GM18867 (cell line): Measurements from ENCODE around the gene EXD3.
A peak's percentile ranks its signal among the peaks of the same experiment; 100 is the strongest.

ENCODE experiments used
- ATAC-seq: cut with Tn5 transposase; IDR thresholded peaks from one replicate; pipeline ENCODE4 v1.9.1; 2021; ENCODE audit warnings: mild to moderate bottlenecking, moderate library complexity; ENCODE audit not compliant: unreplicated experiment

Gene EXD3

GRCh38 chr9:137297966-137298365 is 125.0 kb downstream of the EXD3 start:
- ATAC-seq: no peak

GRCh38 chr9:137296670-137297664 is 126.0 kb downstream of the EXD3 start:
- ATAC-seq: no peak

- no peak for ATAC-seq
Observed at GRCh38 chr9:137295849-137296669, 126.9 kb downstream of the EXD3 start.

- ATAC-seq: no peak
Observed at GRCh38 chr9:137295238-137295811, 127.6 kb downstream of the EXD3 start.

- no peak for ATAC-seq
Observed at GRCh38 chr9:137294681-137295237, 128.2 kb downstream of the EXD3 start.

- no peak for ATAC-seq
Observed at GRCh38 chr9:137294091-137294680, 128.8 kb downstream of the EXD3 start.

- no peak for ATAC-seq
Observed at GRCh38 chr9:137293482-137294090, 129.4 kb downstream of the EXD3 start.

- no peak for ATAC-seq
Observed at GRCh38 chr9:137293094-137293481, 129.9 kb downstream of the EXD3 start.

- no peak for ATAC-seq
Observed at GRCh38 chr9:137286975-137287383, 136.0 kb downstream of the EXD3 start.

GRCh38 chr9:137281345-137282116 is 141.4 kb downstream of the EXD3 start:
- ATAC-seq: no peak

- no peak for ATAC-seq
Observed at GRCh38 chr9:137280474-137281344, 142.3 kb downstream of the EXD3 start.

- ATAC-seq: no peak
Observed at GRCh38 chr9:137279741-137280473, 143.1 kb downstream of the EXD3 start.

- no peak for ATAC-seq
Observed at GRCh38 chr9:137278721-137279711, 143.9 kb downstream of the EXD3 start.

- no peak for ATAC-seq
Observed at GRCh38 chr9:137278061-137278701, 144.8 kb downstream of the EXD3 start.

- ATAC-seq: peak; percentile 63
Observed at GRCh38 chr9:137277329-137278041, 145.5 kb downstream of the EXD3 start, which contains the start of gene TOR4A. TOR4A (plus strand) TSS chr9:137277726; CDS start chr9:137278690, 964 bp downstream.
